SK-N-SH (cell line): Measurements from ENCODE around the gene GARNL3. TPM values are rescaled to one million over a fixed set of nuclear protein-coding genes. Genes with fewer than 3 reads are reported as not detected.

Experiments
- CTCF ChIA-PET: fragments of 300-600, 350-600 bp; formaldehyde crosslinking; extraction: SDS; loops from one replicate; lab custom pipeline; 2021; lab: Yijun Ruan, JAX
- POLR2A ChIA-PET: fragments of 350-600 bp; sonication (Branson Sonifier 250); formaldehyde crosslinking; extraction: SDS; loops from one replicate; lab custom pipeline; 2020; ENCODE audit warnings: antibody characterized with exemption, inconsistent platforms; lab: Yijun Ruan, JAX
- DNase-seq: peaks from one replicate; pipeline ENCODE4 v3.0.0; 2012
- H2AFZ ChIP-seq: fragments of 200-600 bp; sonication (generic); 2 replicates; pipeline ENCODE4 v1.8.1; 2016; ENCODE audit warnings: antibody characterized with exemption, mild to moderate bottlenecking, low read depth
- H3F3A ChIP-seq: fragments of 200-600 bp; sonication (generic); replicated peaks from 2 replicates; pipeline ENCODE3; 2016; ENCODE audit warnings: antibody characterized with exemption, mild to moderate bottlenecking; ENCODE audit not compliant: insufficient read depth
- H3K27ac ChIP-seq, 2 experiments: fragments of 200-500 bp in 1 of 2; fragments of 200-600 bp in 1 of 2; sonication (Bioruptor generic) in 1 of 2; sonication (generic), shearing (Covaris generic) in 1 of 2; 2 replicates each; pipeline versions ENCODE4 v1.5.1 to v1.6.1; 2014 to 2016; ENCODE audit warnings: low read depth in 2 of 2, inconsistent platforms in 1 of 2, low read length in 1 of 2, mild to moderate bottlenecking in 1 of 2, mixed read lengths in 1 of 2
- H3K27me3 ChIP-seq: fragments of 200-600 bp; sonication (generic), shearing (Covaris generic); 2 replicates; pipeline ENCODE4 v1.6.1; 2016; ENCODE audit warnings: mixed run types; ENCODE audit not compliant: insufficient read depth
- H3K36me3 ChIP-seq, 2 experiments: fragments of 200-500 bp in 1 of 2; fragments of 200-600 bp in 1 of 2; sonication (Bioruptor generic) in 1 of 2; sonication (generic) in 1 of 2; replicated peaks in 1 of 2; 2 replicates each; pipeline versions ENCODE3 to v1.5.1; 2014 to 2016; ENCODE audit warnings: low read length in 1 of 2, mild to moderate bottlenecking in 1 of 2; ENCODE audit not compliant: insufficient read depth in 2 of 2, control insufficient read depth in 1 of 2
- H3K4me1 ChIP-seq, 2 experiments: fragments of 200-500 bp in 1 of 2; fragments of 200-600 bp in 1 of 2; sonication (Bioruptor generic) in 1 of 2; sonication (generic), shearing (Covaris generic) in 1 of 2; 2 replicates each; pipeline versions ENCODE4 v1.5.1 to v1.6.1; 2014 to 2016; ENCODE audit warnings: low read depth in 1 of 2, low read length in 1 of 2, mixed run types in 1 of 2; ENCODE audit not compliant: insufficient read depth in 2 of 2, control insufficient read depth in 1 of 2
- H3K4me2 ChIP-seq: fragments of 200-600 bp; sonication (generic), shearing (Covaris generic); 2 replicates; pipeline ENCODE4 v1.6.1; 2017; ENCODE audit warnings: mixed run types
- H3K4me3 ChIP-seq, 2 experiments: fragments of 200-500 bp in 1 of 2; fragments of 200-600 bp in 1 of 2; sonication (Bioruptor generic) in 1 of 2; sonication (generic), shearing (Covaris generic) in 1 of 2; 2 replicates each; pipeline versions ENCODE4 v1.5.1 to v1.8.1; 2014 to 2016; ENCODE audit warnings: low read depth in 2 of 2, inconsistent platforms in 1 of 2, low read length in 1 of 2, mild to moderate bottlenecking in 1 of 2, mixed read lengths in 1 of 2, moderate library complexity in 1 of 2
- H3K79me2 ChIP-seq: fragments of 200-600 bp; sonication (generic); 2 replicates; pipeline ENCODE4 v1.8.1; 2017; ENCODE audit warnings: mild to moderate bottlenecking; ENCODE audit not compliant: insufficient read depth
- H3K9ac ChIP-seq: fragments of 200-600 bp; sonication (generic); 2 replicates; pipeline ENCODE4 v1.6.1; 2017; ENCODE audit warnings: mixed run types
- H3K9me2 ChIP-seq: fragments of 200-600 bp; sonication (generic); 2 replicates; pipeline ENCODE4 v1.6.1; 2017; ENCODE audit warnings: mixed run types
- H3K9me3 ChIP-seq: fragments of 200-600 bp; sonication (generic); 2 replicates; pipeline ENCODE4 v1.6.1; 2017; ENCODE audit warnings: mixed run types, mild to moderate bottlenecking, moderate library complexity
- H4K20me1 ChIP-seq: fragments of 200-600 bp; sonication (generic); 2 replicates; pipeline ENCODE4 v1.6.1; 2017; ENCODE audit warnings: mild to moderate bottlenecking, mixed run types; ENCODE audit not compliant: insufficient read depth
- CHD2 ChIP-seq: fragments of 150-350 bp; IDR thresholded peaks from 2 replicates; pipeline ENCODE4 v1.6.1; 2018; ENCODE audit warnings: low read length; ENCODE audit not compliant: partially characterized antibody
- ELF1 ChIP-seq: IDR thresholded peaks from 2 replicates; pipeline ENCODE4 v1.4.0; 2012
- EP300 ChIP-seq, 2 experiments: IDR thresholded peaks; 2 replicates each; pipeline versions ENCODE4 v1.4.0 to v1.6.1; 2012; ENCODE audit warnings: borderline replicate concordance in 1 of 2, low read depth in 1 of 2, low read length in 1 of 2
- EZH2phosphoT487 ChIP-seq: fragments of 200-600 bp; sonication (generic); IDR thresholded peaks from 2 replicates; pipeline ENCODE4 v1.6.1; 2017; ENCODE audit warnings: low read depth, mixed run types, mild to moderate bottlenecking, antibody characterized with exemption, moderate library complexity, borderline replicate concordance
- FOSL2 ChIP-seq: IDR thresholded peaks from 2 replicates; pipeline ENCODE4 v1.4.0; 2012; ENCODE audit warnings: low read depth, mild to moderate bottlenecking, moderate library complexity, borderline replicate concordance
- FOXJ3 ChIP-seq: sonication (generic); formaldehyde crosslinking; IDR thresholded peaks from 2 replicates; pipeline ENCODE4 v1.5.1; 2020; ENCODE audit warnings: mild to moderate bottlenecking, missing genetic modification reagents
- FOXM1 ChIP-seq: IDR thresholded peaks from 2 replicates; pipeline ENCODE4 v1.4.0; 2012; ENCODE audit warnings: low read depth, mild to moderate bottlenecking
- IRF3 ChIP-seq: fragments of 150-350 bp; IDR thresholded peaks from 2 replicates; pipeline ENCODE4 v1.6.1; 2016; ENCODE audit warnings: mild to moderate bottlenecking, low read depth, low read length
- MEF2A ChIP-seq: IDR thresholded peaks from 2 replicates; pipeline ENCODE4 v1.4.0; 2012; ENCODE audit warnings: low read depth, borderline replicate concordance
- NRF1 ChIP-seq: IDR thresholded peaks from 2 replicates; pipeline ENCODE4 v1.6.1; 2012; ENCODE audit warnings: low read depth, mild to moderate bottlenecking, low read length
- POLR2AphosphoS5 ChIP-seq: IDR thresholded peaks from 2 replicates; pipeline ENCODE4 v1.6.1; 2012; ENCODE audit warnings: low read depth, low read length
- RAD21 ChIP-seq: IDR thresholded peaks from 2 replicates; pipeline ENCODE4 v1.6.1; 2012; ENCODE audit warnings: mild to moderate bottlenecking, low read length
- REST ChIP-seq: IDR thresholded peaks from 2 replicates; pipeline ENCODE4 v1.6.1; 2012; ENCODE audit warnings: mild to moderate bottlenecking, low read depth, low read length, moderate library complexity
- RXRA ChIP-seq: IDR thresholded peaks from 2 replicates; pipeline ENCODE4 v1.4.0; 2012; ENCODE audit warnings: low read depth, mild to moderate bottlenecking, borderline replicate concordance
- SIN3A ChIP-seq: IDR thresholded peaks from 2 replicates; pipeline ENCODE4 v1.6.1; 2012; ENCODE audit warnings: low read depth, mild to moderate bottlenecking, low read length, moderate library complexity, borderline replicate concordance
- SMC3 ChIP-seq: IDR thresholded peaks from 2 replicates; pipeline ENCODE4 v1.6.1; 2012; ENCODE audit warnings: low read depth, low read length, improper control_type of control experiment
- TAF1 ChIP-seq: IDR thresholded peaks from 2 replicates; pipeline ENCODE4 v1.6.1; 2012; ENCODE audit warnings: low read depth, mild to moderate bottlenecking, low read length, moderate library complexity, borderline replicate concordance
- TEAD4 ChIP-seq: IDR thresholded peaks from 2 replicates; pipeline ENCODE4 v1.4.0; 2012; ENCODE audit warnings: mild to moderate bottlenecking, borderline replicate concordance; ENCODE audit not compliant: insufficient read depth
- YY1 ChIP-seq: IDR thresholded peaks from 2 replicates; pipeline ENCODE4 v1.4.0; 2012; ENCODE audit warnings: low read depth, mild to moderate bottlenecking
- WGBS: methylation state at CpG from one replicate; pipeline ENCODE4 v1.1.6; 2017; ENCODE audit warnings: low lambda C conversion rate; 5-methylcytosine and 5-hydroxymethylcytosine counted together
- polyA plus RNA-seq, 3 experiments: library from polyadenylated mRNA; depleted of rRNA; stranded (reverse); fragments of >200 nt; gene quantifications; 2 replicates each; pipeline ENCODE4 v1.2.3, GENCODE V29; 2012
- TF ChIP-seq, protein P1 (sequence below): IDR thresholded peaks from 2 replicates; pipeline ENCODE4 v1.4.0; 2012; ENCODE audit warnings: low read depth, borderline replicate concordance

GARNL3 gene
- polyA plus RNA-seq, 1 of the 3 experiments (the other 2 are of a cell fraction), result 9.1 TPM

DNA sequence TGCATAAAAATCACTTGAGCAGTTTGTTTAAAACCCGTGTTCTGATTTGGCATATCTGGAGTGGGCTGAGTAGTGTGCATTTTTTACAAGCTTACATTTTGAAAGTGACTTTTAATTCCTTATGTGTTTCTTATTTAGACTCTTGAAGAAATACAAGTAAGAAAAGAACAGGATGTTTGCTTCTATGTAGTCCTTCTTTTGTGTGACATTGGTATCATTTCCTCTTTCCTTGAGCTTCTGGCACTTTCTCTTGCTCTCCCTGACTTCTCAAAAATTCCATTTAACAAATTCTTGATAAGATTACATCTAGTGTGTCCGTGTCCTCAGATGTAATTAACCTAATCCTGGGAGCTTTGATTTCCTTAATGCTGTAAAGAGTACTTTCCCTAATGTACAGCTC lies 12.5 kb downstream of the GARNL3 start:
- peaks cover 0 to 20% of the 10 kb centered on the region in 2 experiments; a peak in 2 of 4 replicates for H3K4me1 ChIP-seq
- no peaks in the 10 kb centered on the region for H3F3A ChIP-seq
- H3K9ac ChIP-seq, result no peak overlapping the region
- 70% methylated on average over 2 of the region's 2 CpGs for WGBS
- no peak overlapping the region for H3K4me3 ChIP-seq
- H3K36me3 ChIP-seq, result peaks cover 0 to 2% of the 10 kb centered on the region in 2 experiments
- no peaks in the 10 kb centered on the region for H3K79me2 ChIP-seq
- H4K20me1 ChIP-seq, result no peaks in the 10 kb centered on the region
- no peaks in the 10 kb centered on the region for H3K9me2 ChIP-seq
- POLR2A ChIA-PET, result no interaction called here
- CTCF ChIA-PET, result interaction anchor here (0.7 to 1.3 kb wide), 5 partner anchors 10 to 71 kb away, joined by 3 to 4 read pairs (median 3); no protein-coding TSS in a partner anchor
- DNase-seq, result no peak
- no peaks in the 10 kb centered on the region for H3K9me3 ChIP-seq
- TF ChIP-seq MEF2A, result no peak
- TF ChIP-seq POLR2AphosphoS5, result no peak
- no peak for TF ChIP-seq ELF1
- TF ChIP-seq TEAD4, result no peak
- TF ChIP-seq FOXJ3 (CRISPR knock-in tag), result no peak
- TF ChIP-seq FOSL2, result no peak
- no peak for TF ChIP-seq REST
- no peak for TF ChIP-seq YY1
- TF ChIP-seq SMC3, result no peak
- no peak for TF ChIP-seq NRF1
- no peak for TF ChIP-seq RXRA
- TF ChIP-seq FOXM1, result no peak
- TF ChIP-seq SIN3A, result no peak
- TF ChIP-seq TAF1, result no peak
- no peak for TF ChIP-seq EP300 (IDR thresholded peaks at IDR 0.05; ENCODE audit: borderline replicate concordance in 1 of 2, low read depth in 1 of 2, low read length in 1 of 2)
- TF ChIP-seq RAD21, result no peak
- TF ChIP-seq, protein P1, sequence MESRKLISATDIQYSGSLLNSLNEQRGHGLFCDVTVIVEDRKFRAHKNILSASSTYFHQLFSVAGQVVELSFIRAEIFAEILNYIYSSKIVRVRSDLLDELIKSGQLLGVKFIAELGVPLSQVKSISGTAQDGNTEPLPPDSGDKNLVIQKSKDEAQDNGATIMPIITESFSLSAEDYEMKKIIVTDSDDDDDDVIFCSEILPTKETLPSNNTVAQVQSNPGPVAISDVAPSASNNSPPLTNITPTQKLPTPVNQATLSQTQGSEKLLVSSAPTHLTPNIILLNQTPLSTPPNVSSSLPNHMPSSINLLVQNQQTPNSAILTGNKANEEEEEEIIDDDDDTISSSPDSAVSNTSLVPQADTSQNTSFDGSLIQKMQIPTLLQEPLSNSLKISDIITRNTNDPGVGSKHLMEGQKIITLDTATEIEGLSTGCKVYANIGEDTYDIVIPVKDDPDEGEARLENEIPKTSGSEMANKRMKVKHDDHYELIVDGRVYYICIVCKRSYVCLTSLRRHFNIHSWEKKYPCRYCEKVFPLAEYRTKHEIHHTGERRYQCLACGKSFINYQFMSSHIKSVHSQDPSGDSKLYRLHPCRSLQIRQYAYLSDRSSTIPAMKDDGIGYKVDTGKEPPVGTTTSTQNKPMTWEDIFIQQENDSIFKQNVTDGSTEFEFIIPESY, result no peak
- no peak for TF ChIP-seq IRF3
- TF ChIP-seq EZH2phosphoT487, result no peak
- no peak for TF ChIP-seq CHD2
- no peaks in the 10 kb centered on the region for H3K27me3 ChIP-seq
- H3K4me2 ChIP-seq, result no peak overlapping the region
- no peak overlapping the region; a peak in 1 of 4 replicates for H3K27ac ChIP-seq
- no peak overlapping the region for H2AFZ ChIP-seq
